Gastrocnemius medialis (tissue), 4 donors: ENCODE data around the gene ALG6.

Experiments used
- POLR2A ChIP-seq, 2 donors: fragments of 450-650 bp; IDR thresholded peaks; one replicate each; pipeline ENCODE4 v1.6.1; 2017; ENCODE audit warnings: antibody characterized with exemption in 2 of 2, mild to moderate bottlenecking in 2 of 2, moderate library complexity in 2 of 2
- TF ChIP-seq, protein P1 (sequence below), 5 experiments: fragments of 450-650 bp in 3 of 5; fragments of 200-600 bp in 2 of 5; sonication (generic) in 2 of 5; IDR thresholded peaks in 4 of 5; conservative IDR thresholded peaks in 1 of 5; 1 replicate in 4 of 5; 2 replicates in 1 of 5; pipeline ENCODE4 v1.5.1; 2016 to 2019; ENCODE audit warnings: antibody characterized with exemption in 5 of 5, mild to moderate bottlenecking in 3 of 5, moderate library complexity in 3 of 5

DNA sequence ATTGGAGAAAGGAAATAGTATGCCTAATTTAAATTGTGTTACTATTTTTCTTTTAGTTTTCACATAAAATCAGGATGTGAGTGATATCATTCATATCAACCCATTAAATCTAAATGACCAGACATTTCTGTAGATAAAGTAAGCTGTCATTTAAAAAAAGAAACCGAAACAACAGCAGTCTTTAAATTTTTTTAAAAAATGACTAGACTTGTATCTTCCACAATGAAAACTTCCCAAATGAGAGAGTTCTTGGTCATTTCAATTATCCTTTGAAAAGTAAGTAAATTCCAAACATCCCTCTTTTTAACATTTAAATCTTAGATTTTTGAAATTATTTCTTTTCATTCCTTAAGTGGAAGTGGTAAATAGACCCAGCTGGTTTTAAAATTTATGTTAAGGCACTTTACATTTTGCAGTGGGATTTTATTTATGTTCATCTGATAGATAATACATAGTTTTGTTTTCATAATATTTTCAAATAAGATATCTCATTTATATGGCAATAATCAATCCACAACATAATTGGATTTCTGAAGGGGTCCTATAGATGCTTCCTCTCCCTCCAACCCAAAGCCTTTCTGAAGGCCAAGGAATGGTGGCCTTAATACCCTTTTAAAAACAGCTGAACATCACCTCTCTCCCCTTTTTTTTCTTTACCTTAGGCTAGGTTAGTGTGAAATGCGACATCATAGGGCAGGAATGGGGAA, 42.0 kb upstream of the ALG6 start:
- TF ChIP-seq, protein P1, sequence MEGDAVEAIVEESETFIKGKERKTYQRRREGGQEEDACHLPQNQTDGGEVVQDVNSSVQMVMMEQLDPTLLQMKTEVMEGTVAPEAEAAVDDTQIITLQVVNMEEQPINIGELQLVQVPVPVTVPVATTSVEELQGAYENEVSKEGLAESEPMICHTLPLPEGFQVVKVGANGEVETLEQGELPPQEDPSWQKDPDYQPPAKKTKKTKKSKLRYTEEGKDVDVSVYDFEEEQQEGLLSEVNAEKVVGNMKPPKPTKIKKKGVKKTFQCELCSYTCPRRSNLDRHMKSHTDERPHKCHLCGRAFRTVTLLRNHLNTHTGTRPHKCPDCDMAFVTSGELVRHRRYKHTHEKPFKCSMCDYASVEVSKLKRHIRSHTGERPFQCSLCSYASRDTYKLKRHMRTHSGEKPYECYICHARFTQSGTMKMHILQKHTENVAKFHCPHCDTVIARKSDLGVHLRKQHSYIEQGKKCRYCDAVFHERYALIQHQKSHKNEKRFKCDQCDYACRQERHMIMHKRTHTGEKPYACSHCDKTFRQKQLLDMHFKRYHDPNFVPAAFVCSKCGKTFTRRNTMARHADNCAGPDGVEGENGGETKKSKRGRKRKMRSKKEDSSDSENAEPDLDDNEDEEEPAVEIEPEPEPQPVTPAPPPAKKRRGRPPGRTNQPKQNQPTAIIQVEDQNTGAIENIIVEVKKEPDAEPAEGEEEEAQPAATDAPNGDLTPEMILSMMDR (IDR thresholded peaks at IDR 0.05 in 4 of 5, conservative IDR thresholded peaks at IDR 0.05 in 1 of 5) = no peak
- no peak for TF ChIP-seq POLR2A (IDR thresholded peaks at IDR 0.05)
